ENCODE data around the gene MYBPC3.

The MYBPC3 gene

DNA sequence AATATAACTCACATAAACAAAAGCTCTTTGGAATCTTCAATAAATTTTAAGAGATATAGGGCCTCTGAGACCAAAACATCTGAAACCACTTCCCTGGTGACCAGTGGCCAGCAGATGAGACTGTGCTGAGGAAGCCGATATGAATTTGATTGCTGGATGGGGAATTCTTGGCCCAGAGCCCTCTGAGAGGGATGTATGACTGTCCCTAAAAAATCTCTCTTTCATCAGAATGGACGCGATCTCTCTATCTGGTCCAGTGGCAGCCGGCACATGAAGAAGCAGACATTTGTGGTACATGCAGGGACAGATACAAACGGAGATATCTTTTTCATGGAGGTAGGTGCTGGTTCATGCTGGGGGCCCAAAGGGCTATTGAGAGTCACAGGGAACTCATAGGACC lies 37.5 kb downstream of the MYBPC3 start:
- no peak for DNase-seq

GRCh38 chr11:47308050-47308823 lies 44.3 kb downstream of the MYBPC3 start:
- no peak for DNase-seq

DNA sequence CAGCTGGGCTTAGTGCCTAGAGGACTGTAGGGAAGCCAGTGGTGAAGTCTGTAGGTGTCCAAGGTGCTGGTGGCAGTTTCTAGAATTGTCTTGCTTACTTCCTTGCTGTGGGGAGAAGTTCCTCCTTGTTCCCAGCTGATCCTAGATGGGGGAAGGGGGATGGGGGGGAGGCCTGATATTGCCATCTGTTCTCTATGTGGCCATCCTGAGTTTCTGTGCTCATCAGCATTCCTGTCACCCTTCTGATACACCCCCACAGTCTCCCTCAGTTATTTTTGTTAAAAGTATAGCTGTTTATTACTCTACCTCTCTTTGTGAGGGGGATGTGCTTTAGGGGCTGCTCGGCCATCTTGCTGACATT lies 46.0 kb downstream of the MYBPC3 start:
- no peak for DNase-seq

DNA sequence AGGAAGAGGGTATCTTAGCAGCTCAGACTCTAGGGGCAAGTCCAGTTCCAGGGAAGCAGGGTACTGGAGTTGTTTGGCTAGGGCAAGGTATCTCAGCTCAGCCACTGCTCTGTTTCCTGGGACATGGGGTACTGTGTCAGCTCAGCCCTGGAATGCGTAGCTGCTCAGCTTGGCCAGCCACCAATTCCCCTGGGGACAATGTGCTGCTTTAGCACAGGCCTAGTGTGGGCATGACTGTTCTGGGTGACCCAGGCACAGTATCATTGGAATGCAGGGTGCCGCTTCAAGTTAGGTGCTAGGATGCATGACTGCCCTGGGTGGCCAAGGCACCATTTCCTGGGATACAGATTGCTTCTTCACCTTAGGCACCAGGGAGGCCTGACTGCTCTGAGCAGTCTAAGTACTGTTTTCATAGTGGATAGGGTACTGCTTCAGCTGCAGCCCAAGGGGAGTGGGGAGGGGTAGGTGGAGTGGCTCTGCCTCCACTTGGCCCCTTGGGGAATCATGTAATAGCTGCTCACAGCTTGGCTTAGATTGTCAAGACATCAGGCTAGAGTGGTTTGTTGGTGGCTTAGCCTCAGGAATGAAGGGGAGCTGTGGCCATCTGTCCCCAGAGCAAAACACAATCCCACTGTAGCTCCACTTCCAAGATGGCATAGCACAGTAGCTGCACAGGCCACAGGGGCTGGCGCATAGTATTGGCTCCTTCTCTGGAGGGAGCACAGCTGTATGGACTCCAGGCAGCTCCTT lies 46.6 kb downstream of the MYBPC3 start:
- DNase-seq, result no peak

DNA sequence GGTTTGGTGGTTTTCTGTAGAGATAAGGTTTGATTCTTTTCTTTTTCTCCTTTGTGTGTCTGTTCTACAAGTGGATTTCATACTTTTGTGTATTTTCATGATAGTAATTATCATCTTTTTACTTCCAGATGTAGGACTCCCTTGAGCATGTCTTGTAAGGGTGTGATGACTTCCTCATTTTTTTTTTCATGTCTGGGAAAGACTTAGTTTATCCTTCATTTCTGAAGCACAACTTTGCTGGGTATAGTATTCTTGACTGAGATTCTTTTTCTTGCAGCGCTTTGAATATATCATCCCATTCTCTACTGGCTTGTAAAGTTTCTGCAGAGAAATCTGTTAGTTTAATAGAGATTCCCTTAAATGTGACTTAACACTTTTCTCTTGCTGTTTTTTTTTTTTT lies 49.6 kb downstream of the MYBPC3 start:
- no peak for DNase-seq

- DNase-seq, result no peak
Measured at GRCh38 chr11:47299078-47299477, 53.4 kb downstream of the MYBPC3 start.

- DNase-seq, result no peak
Measured at GRCh38 chr11:47296045-47296444, 56.5 kb downstream of the MYBPC3 start.

- DNase-seq, result no peak
Measured at GRCh38 chr11:47295385-47295784, 57.1 kb downstream of the MYBPC3 start.

DNA sequence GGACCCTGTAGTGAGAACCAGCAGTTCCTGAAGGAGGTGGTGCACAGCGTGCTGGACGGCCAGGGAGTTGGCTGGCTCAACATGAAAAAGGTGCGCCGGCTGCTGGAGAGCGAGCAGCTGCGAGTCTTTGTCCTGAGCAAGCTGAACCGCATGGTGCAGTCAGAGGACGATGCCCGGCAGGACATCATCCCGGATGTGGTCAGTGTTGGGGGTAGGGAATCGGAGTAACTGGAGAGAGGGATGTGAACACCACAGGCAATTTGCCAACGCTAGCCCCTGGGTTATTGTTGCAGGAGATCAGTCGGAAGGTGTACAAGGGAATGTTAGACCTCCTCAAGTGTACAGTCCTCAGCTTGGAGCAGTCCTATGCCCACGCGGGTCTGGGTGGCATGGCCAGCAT lies 62.6 kb downstream of the MYBPC3 start:
- DNase-seq, result no peak

DNA sequence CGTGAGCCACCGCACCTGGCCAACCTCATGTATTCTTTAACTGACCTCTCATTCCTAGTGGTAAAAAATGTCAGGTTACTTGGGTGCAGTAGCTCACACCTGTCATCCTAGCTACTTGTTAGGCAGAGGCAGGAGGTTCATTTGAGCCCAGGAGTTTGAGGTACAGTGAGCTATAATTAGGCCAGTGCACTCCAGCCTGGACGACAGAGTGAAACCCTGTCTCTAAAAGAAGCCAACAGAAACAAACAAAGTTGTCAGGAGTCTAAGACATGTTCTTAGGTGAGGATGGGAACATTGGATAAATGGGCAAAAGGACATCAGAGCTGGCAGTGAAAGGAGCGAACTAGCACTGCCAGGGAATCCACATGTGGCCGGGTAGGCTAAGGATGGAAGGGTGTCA lies 64.4 kb downstream of the MYBPC3 start:
- no peak for DNase-seq

DNA sequence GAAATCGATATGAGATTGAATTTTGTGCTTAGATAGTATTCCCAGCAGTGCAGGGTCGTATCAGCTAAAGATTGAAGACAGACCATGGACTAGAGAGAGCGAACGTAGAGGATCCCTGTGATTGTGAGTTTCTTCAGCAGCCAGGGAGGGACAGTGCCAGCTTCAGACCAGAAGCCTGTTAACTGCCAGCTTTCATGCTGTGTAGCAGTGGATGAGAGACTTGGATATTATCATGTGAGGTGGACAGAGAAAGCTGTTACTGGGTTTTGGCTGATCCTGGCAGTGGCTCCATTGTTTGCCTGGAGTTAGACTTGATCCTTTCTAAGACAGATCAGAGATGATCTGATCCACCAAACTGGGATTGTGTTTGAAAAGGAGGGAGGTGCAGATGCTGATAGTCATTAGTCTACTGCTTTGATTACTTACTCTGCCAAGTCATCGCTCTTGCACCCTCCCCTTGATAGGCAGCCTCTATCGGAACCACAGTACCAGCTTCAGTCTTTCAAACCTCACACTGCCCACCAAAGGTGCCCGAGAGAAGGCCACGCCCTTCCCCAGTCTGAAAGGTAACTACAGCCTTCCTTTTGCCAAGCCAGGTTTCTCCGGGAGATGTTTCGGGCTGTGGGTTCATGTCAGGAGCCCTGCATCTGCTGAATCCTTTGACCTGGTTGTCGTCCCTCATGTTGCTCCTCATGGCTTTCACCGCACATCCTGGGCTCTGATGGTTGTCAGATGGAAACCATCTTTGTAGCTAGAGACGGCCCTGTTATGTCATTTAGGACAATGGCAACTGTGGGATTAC lies 66.3 kb downstream of the MYBPC3 start:
- no peak for DNase-seq

- no peak for DNase-seq
Measured at GRCh38 chr11:47284151-47284550, 68.4 kb downstream of the MYBPC3 start.

GRCh38 chr11:47282462-47282861 lies 70.0 kb downstream of the MYBPC3 start:
- no peak for DNase-seq

Data from kidney glomerular epithelial cell (primary cell).